HEK293 (cell line): ENCODE data around the gene LAMB2.

ENCODE experiments used
- CTCF ChIA-PET: fragments of 350-600 bp; formaldehyde crosslinking; extraction: SDS; loops from one replicate; lab custom pipeline; 2021; ENCODE audit warnings: antibody characterized with exemption; lab: Yijun Ruan, JAX
- POLR2A ChIA-PET: fragments of 300-600 bp; formaldehyde crosslinking; extraction: SDS; loops from one replicate; lab custom pipeline; 2020; ENCODE audit warnings: antibody characterized with exemption, inconsistent platforms; lab: Yijun Ruan, JAX
- H3K27ac ChIP-seq: fragments of 200-500 bp; sonication (Bioruptor generic); 2 replicates; pipeline ENCODE4 v1.5.1; 2014; ENCODE audit warnings: low read depth, low read length, control low read depth, inconsistent platforms; ENCODE audit errors: extremely low read depth
- H3K36me3 ChIP-seq, 2 experiments: fragments of 200-500 bp in 1 of 2; sonication (Bioruptor generic) in 1 of 2; 1 replicate in 1 of 2; 2 replicates in 1 of 2; pipeline ENCODE4 v1.5.1; 2014 to 2017; ENCODE audit warnings: inconsistent platforms in 2 of 2, low read length in 2 of 2; ENCODE audit not compliant: control insufficient read depth in 2 of 2, insufficient read depth in 1 of 2
- H3K4me1 ChIP-seq: fragments of 200-500 bp; sonication (Bioruptor generic); 2 replicates; pipeline ENCODE4 v1.5.1; 2014; ENCODE audit warnings: mild to moderate bottlenecking, low read length, inconsistent platforms; ENCODE audit not compliant: control insufficient read depth, insufficient read depth
- H3K4me3 ChIP-seq: 2 replicates; pipeline ENCODE4 v1.5.1; 2011; ENCODE audit warnings: low read depth, mild to moderate bottlenecking, control low read depth, low read length, moderate library complexity
- H3K9me3 ChIP-seq: fragments of 200-500 bp; sonication (Bioruptor generic); 2 replicates; pipeline ENCODE4 v1.5.1; 2014; ENCODE audit warnings: low read depth, low read length, inconsistent platforms; ENCODE audit not compliant: control insufficient read depth, insufficient read depth
- BCL11A ChIP-seq: fragments of 450-650 bp; formaldehyde crosslinking; IDR thresholded peaks from 2 replicates; pipeline ENCODE4 v1.5.1; 2016; ENCODE audit warnings: low read depth, missing biosample characterization, missing genetic modification characterization
- GLIS1 ChIP-seq: fragments of 450-650 bp; formaldehyde crosslinking; IDR thresholded peaks from 2 replicates; pipeline ENCODE4 v1.5.1; 2016; ENCODE audit warnings: missing biosample characterization, missing genetic modification characterization
- HOXA7 ChIP-seq: sonication (generic); formaldehyde crosslinking; IDR thresholded peaks from 2 replicates; pipeline ENCODE4 v1.8.1; 2022; ENCODE audit warnings: missing genetic modification reagents, borderline replicate concordance
- MYNN ChIP-seq: fragments of 450-650 bp; formaldehyde crosslinking; IDR thresholded peaks from 2 replicates; pipeline ENCODE4 v1.5.1; 2016; ENCODE audit warnings: missing biosample characterization, missing genetic modification characterization, borderline replicate concordance
- OVOL3 ChIP-seq: fragments of 450-650 bp; formaldehyde crosslinking; IDR thresholded peaks from 2 replicates; pipeline ENCODE4 v1.5.1; 2016; ENCODE audit warnings: missing biosample characterization, missing genetic modification characterization
- TCF7L2 ChIP-seq: IDR thresholded peaks from 2 replicates; pipeline ENCODE4 v1.6.1; 2011; ENCODE audit warnings: low read depth, mild to moderate bottlenecking, inconsistent platforms, low read length, moderate library complexity, borderline replicate concordance
- WT1 ChIP-seq: fragments of 450-650 bp; formaldehyde crosslinking; IDR thresholded peaks from 2 replicates; pipeline ENCODE4 v1.5.1; 2016; ENCODE audit warnings: missing biosample characterization, missing genetic modification characterization
- ZBTB20 ChIP-seq: fragments of 450-650 bp; formaldehyde crosslinking; IDR thresholded peaks from 2 replicates; pipeline ENCODE4 v1.5.1; 2016; ENCODE audit warnings: missing biosample characterization, missing genetic modification characterization
- ZBTB21 ChIP-seq: fragments of 450-650 bp; formaldehyde crosslinking; IDR thresholded peaks from 2 replicates; pipeline ENCODE4 v1.5.1; 2017; ENCODE audit warnings: missing biosample characterization, missing genetic modification characterization
- ZBTB49 ChIP-seq: fragments of 450-650 bp; formaldehyde crosslinking; IDR thresholded peaks from 2 replicates; pipeline ENCODE4 v1.5.1; 2016; ENCODE audit warnings: missing biosample characterization, missing genetic modification characterization, low read depth
- ZBTB6 ChIP-seq: fragments of 450-650 bp; formaldehyde crosslinking; IDR thresholded peaks from 2 replicates; pipeline ENCODE4 v1.5.1; 2017; ENCODE audit warnings: missing biosample characterization, missing genetic modification characterization
- ZNF157 ChIP-seq: fragments of 450-650 bp; formaldehyde crosslinking; IDR thresholded peaks from 2 replicates; pipeline ENCODE4 v1.5.1; 2016; ENCODE audit warnings: missing biosample characterization, missing genetic modification characterization
- ZNF174 ChIP-seq: fragments of 450-650 bp; formaldehyde crosslinking; IDR thresholded peaks from 2 replicates; pipeline ENCODE4 v1.5.0; 2017; ENCODE audit warnings: missing biosample characterization, mild to moderate bottlenecking, missing genetic modification characterization
- ZNF175 ChIP-seq: fragments of 450-650 bp; formaldehyde crosslinking; IDR thresholded peaks from 2 replicates; pipeline ENCODE4 v1.5.1; 2016; ENCODE audit warnings: missing biosample characterization, missing genetic modification characterization
- ZNF184 ChIP-seq: fragments of 450-650 bp; IDR thresholded peaks from 2 replicates; pipeline ENCODE4 v1.5.1; 2018; ENCODE audit warnings: missing biosample characterization, mild to moderate bottlenecking, missing genetic modification characterization
- ZNF23 ChIP-seq: fragments of 450-650 bp; formaldehyde crosslinking; IDR thresholded peaks from 2 replicates; pipeline ENCODE4 v1.5.1; 2016; ENCODE audit warnings: missing biosample characterization, missing genetic modification characterization, borderline replicate concordance
- ZNF341 ChIP-seq: fragments of 450-650 bp; formaldehyde crosslinking; IDR thresholded peaks from 2 replicates; pipeline ENCODE4; 2016; ENCODE audit warnings: low read depth, missing biosample characterization, missing genetic modification characterization
- ZNF398 ChIP-seq: fragments of 450-650 bp; formaldehyde crosslinking; IDR thresholded peaks from 2 replicates; pipeline ENCODE4 v1.5.1; 2017; ENCODE audit warnings: missing biosample characterization, missing genetic modification characterization
- ZNF514 ChIP-seq: fragments of 450-650 bp; formaldehyde crosslinking; IDR thresholded peaks from 2 replicates; pipeline ENCODE4 v1.5.1; 2016; ENCODE audit warnings: missing biosample characterization, missing genetic modification characterization
- ZNF555 ChIP-seq: fragments of 450-650 bp; formaldehyde crosslinking; conservative IDR thresholded peaks from 2 replicates; pipeline ENCODE4 v1.5.1; 2017; ENCODE audit warnings: missing biosample characterization, mild to moderate bottlenecking, missing genetic modification characterization, inconsistent platforms
- ZNF560 ChIP-seq: fragments of 450-650 bp; formaldehyde crosslinking; IDR thresholded peaks from 2 replicates; pipeline ENCODE4 v1.5.1; 2017; ENCODE audit warnings: missing biosample characterization, missing genetic modification characterization, borderline replicate concordance
- ZNF580 ChIP-seq: fragments of 450-650 bp; formaldehyde crosslinking; IDR thresholded peaks from 2 replicates; pipeline ENCODE4 v1.5.1; 2016; ENCODE audit warnings: missing biosample characterization, missing genetic modification characterization
- ZNF600 ChIP-seq: fragments of 450-650 bp; formaldehyde crosslinking; IDR thresholded peaks from 2 replicates; pipeline ENCODE4 v1.5.1; 2016; ENCODE audit warnings: missing biosample characterization, missing genetic modification characterization
- ZNF660 ChIP-seq: fragments of 450-650 bp; IDR thresholded peaks from 2 replicates; pipeline ENCODE4 v1.5.1; 2018; ENCODE audit warnings: missing biosample characterization, mild to moderate bottlenecking, missing genetic modification characterization
- ZNF843 ChIP-seq: fragments of 450-650 bp; formaldehyde crosslinking; IDR thresholded peaks from 2 replicates; pipeline ENCODE4 v1.5.1; 2016; ENCODE audit warnings: missing biosample characterization, missing genetic modification characterization
- ZSCAN18 ChIP-seq: fragments of 450-650 bp; formaldehyde crosslinking; IDR thresholded peaks from 2 replicates; pipeline ENCODE4 v1.5.1; 2016; ENCODE audit warnings: missing biosample characterization, missing genetic modification characterization

LAMB2 gene

GRCh38 chr3:49104052-49104426 lies 28.8 kb downstream of the LAMB2 start:
- Histone ChIP-seq H3K36me3 (peaks cover 7 to 72% of the 10 kb centered on the region in 2 experiments; a peak in 2 of 3 replicates), H3K4me1 (no peaks in the 10 kb centered on the region), H3K27ac (peak overlapping the region; percentile 70), H3K9me3 (no peaks in the 10 kb centered on the region), H3K4me3 (peak overlapping the region; percentile 97)
- TF ChIP-seq MYNN (tag by site-specific recombination) (no peak), BCL11A (tag by site-specific recombination) (no peak), ZNF23 (tag by site-specific recombination) (no peak), WT1 (tag by site-specific recombination) (no peak), ZNF175 (tag by site-specific recombination) (no peak), ZNF555 (tag by site-specific recombination) (no peak), ZBTB6 (tag by site-specific recombination) (no peak), ZNF398 (tag by site-specific recombination) (no peak), ZNF600 (tag by site-specific recombination) (no peak), GLIS1 (no peak), ZBTB49 (tag by site-specific recombination) (no peak), ZNF174 (tag by site-specific recombination) (no peak), ZBTB21 (no peak), OVOL3 (tag by site-specific recombination) (no peak)
- POLR2A ChIA-PET = interaction anchor here (1.0 to 5.8 kb wide), 4 partner anchors 10 to 97 kb away, joined by 3 to 35 read pairs (median 14); partner anchors contain the start of genes IMPDH2, QRICH1, USP19 and WDR6
- CTCF ChIA-PET = interaction anchor here (0.9 kb wide), 2 partner anchors 9 to 10 kb away, joined by 4 read pairs; partner anchors contain the start of gene QRICH1

GRCh38 chr3:49100046-49100615 lies 32.7 kb downstream of the LAMB2 start:
- H3K4me3 ChIP-seq = no peak overlapping the region
- no peaks in the 10 kb centered on the region for H3K9me3 ChIP-seq
- CTCF ChIA-PET = no interaction called here
- no peak overlapping the region for H3K27ac ChIP-seq
- no peaks in the 10 kb centered on the region for H3K4me1 ChIP-seq
- peaks cover 14 to 75% of the 10 kb centered on the region in 2 experiments; a peak in 2 of 3 replicates for H3K36me3 ChIP-seq
- POLR2A ChIA-PET = interaction anchor here (1.2 kb wide), 1 partner anchor 93 kb away, joined by 3 read pairs; the partner anchor contains the start of gene WDR6
- TF ChIP-seq ZNF514 (tag by site-specific recombination) = no peak
- TF ChIP-seq ZNF843 (tag by site-specific recombination) = no peak
- no peak for TF ChIP-seq ZNF184 (tag by site-specific recombination)
- no peak for TF ChIP-seq HOXA7 (CRISPR knock-in tag)
- no peak for TF ChIP-seq ZNF580
- no peak for TF ChIP-seq ZNF157 (tag by site-specific recombination)
- no peak for TF ChIP-seq TCF7L2
- no peak for TF ChIP-seq ZNF660 (tag by site-specific recombination)
- no peak for TF ChIP-seq ZNF341 (tag by site-specific recombination)
- no peak for TF ChIP-seq ZBTB49 (tag by site-specific recombination)
- TF ChIP-seq WT1 (tag by site-specific recombination) = no peak
- TF ChIP-seq ZBTB20 (tag by site-specific recombination) = no peak
- TF ChIP-seq ZNF560 (tag by site-specific recombination) = no peak
- TF ChIP-seq ZSCAN18 = no peak
